Measurements from ENCODE around the gene GDF15. TPM values are rescaled to one million over a fixed set of nuclear protein-coding genes. Genes with fewer than 3 reads are reported as not detected.
"Not testable (repeated sequence)": the region's sequence is repeated elsewhere in the genome, so short reads cannot be mapped to it uniquely, and the experiment has no call there.

The GDF15 gene
- total RNA-seq, 4 donors from 2014 or later, result 0.49 to 5.1 (median 4.5) TPM; not detected in 1

DNA sequence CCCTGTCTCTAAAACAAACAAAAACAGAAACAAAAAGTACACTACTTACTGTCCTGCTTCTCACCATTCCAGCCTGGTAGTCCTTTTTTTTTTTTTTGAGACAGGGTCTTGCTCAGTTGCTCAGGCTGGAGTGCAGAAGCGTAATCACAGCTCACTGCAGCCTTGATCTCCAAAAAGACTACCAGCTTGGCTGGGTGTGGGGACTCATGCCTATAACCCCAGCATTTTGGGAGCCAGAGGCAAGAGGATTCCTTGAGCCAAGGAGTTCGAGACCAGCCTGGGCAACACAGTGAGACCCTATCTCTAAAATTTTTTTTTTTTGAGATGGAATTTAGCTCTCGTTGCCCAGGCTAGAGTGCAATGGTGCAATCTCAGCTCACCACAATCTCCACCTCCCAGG is 5.1 kb upstream of the GDF15 start:
- TF ChIP-seq POLR2A (IDR thresholded peaks at IDR 0.05) (no peak), CTCF (IDR thresholded peaks at IDR 0.05) (no peak)
- DNase-seq (ENCODE audit: low spot score in 2 of 2), result no peak
- 65 to 73% methylated on average over 3 of the region's 3 CpGs for WGBS, 2 donors
- intact Hi-C loops (cut with DNase I; ENCODE audit: low total_unique reads), result no loop called here
- no peak overlapping the region for H3K4me3 ChIP-seq (ENCODE audit: low read depth, poor library complexity, severe bottlenecking)

- intact Hi-C loops (cut with DNase I; ENCODE audit: low total_unique reads); H3K4me3 ChIP-seq (ENCODE audit: low read depth, poor library complexity, severe bottlenecking); DNase-seq (ENCODE audit: low spot score in 2 of 2): not testable (repeated sequence)
- 87 to 91% methylated on average over 11 of the region's 11 CpGs for WGBS, 2 donors
These were observed 2.3 kb upstream of the GDF15 start for GRCh38 chr19:18383622-18384021.

DNA sequence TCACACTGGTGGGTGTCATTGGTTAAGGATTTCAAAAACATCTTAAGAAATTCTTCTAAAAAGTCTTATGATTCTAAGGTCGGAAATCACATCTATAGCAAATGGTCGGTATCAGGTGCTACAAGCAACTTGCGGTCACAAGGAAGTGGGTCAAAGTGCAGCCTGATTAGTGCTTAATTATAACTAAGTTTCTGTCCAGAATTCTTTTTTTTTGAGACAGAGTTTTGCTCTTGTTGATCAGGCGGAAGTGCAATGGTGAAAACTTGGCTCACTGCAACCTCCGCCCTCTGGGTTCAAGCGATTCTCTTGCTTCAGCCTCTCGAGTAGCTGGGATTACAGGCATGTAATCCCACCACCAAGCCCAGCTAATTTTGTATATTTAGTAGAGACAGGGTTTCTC is 1.2 kb upstream of the GDF15 start:
- H3K4me3 ChIP-seq (ENCODE audit: low read depth, poor library complexity, severe bottlenecking), result no peak overlapping the region
- WGBS, 2 donors, result 77 to 83% methylated on average over 7 of the region's 7 CpGs
- TF ChIP-seq CTCF (IDR thresholded peaks at IDR 0.05), result no peak
- TF ChIP-seq POLR2A (IDR thresholded peaks at IDR 0.05), result no peak
- intact Hi-C loops (cut with DNase I; ENCODE audit: low total_unique reads), result no loop called here
- no peak for DNase-seq (ENCODE audit: low spot score in 2 of 2)

DNA sequence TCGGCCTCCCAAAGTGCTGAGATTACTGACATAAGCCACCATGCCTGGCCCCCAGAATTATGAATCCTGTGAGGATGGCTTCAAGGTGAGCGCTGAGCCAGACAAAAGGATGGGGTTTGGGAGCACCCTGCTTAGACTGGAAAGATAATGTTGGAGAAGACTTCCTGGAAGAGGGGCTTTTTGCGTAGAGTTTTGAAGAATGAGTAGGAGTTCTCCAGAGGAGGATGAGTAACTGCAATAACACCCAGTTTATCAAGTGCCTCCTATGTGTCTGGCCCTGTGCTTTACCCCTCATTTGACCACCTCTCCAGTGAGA is 641 bp upstream of the GDF15 start:
- DNase-seq (ENCODE audit: low spot score in 2 of 2), result no peak
- no peak for TF ChIP-seq CTCF (IDR thresholded peaks at IDR 0.05)
- TF ChIP-seq POLR2A (IDR thresholded peaks at IDR 0.05), result no peak
- 73 to 85% methylated on average over 3 of the region's 3 CpGs for WGBS, 2 donors
- intact Hi-C loops (cut with DNase I; ENCODE audit: low total_unique reads), result no loop called here
- no peak overlapping the region for H3K4me3 ChIP-seq (ENCODE audit: low read depth, poor library complexity, severe bottlenecking)

DNA sequence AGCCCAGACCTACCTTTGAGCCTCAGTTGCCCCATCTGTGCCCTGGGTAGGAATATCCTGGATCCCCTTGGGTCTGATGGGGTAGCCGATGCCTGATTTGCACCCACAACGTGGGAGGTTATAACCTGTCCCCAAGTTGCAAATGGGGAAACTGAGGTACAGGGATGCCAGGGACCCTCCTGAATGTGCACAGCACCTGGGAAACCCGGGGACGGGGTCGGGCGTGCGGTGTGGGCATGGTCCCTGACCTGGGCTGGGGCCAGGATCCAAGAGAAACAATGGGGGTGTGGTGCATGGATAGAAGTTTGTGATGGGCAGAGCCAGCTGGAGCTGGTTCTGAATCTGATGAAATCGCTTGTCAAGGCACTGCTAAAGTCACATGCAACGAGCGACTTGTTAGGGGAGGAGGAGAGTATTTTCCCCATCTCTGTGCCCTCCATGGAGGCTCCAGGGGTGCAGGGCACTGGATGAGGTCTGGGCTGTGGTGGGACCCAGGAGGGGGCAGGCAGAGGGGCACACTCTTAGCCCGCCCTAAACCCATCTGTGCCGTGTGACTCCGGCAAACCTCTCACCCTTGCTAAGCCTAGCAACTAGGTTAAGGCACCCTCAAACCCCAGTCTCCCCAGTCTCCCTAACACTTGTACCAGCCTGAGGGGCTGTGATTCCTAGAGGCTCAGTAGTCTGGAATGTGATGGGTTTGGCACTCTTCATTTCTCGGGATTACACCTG is 749 bp downstream of the GDF15 start:
- H3K4me3 ChIP-seq (ENCODE audit: low read depth, poor library complexity, severe bottlenecking), result no peak overlapping the region
- intact Hi-C loops (cut with DNase I; ENCODE audit: low total_unique reads), result no loop called here
- DNase-seq (ENCODE audit: low spot score in 2 of 2), result peak; percentile 62 to 88
- WGBS, 2 donors, result 48 to 50% methylated on average over 13 to 14 of the region's 14 CpGs
- no peak for TF ChIP-seq CTCF (IDR thresholded peaks at IDR 0.05)
- TF ChIP-seq POLR2A (IDR thresholded peaks at IDR 0.05), result no peak

- peak; percentile 63 to 96 for DNase-seq (ENCODE audit: low spot score in 2 of 2)
- intact Hi-C loops (cut with DNase I; ENCODE audit: low total_unique reads), result no loop called here
- TF ChIP-seq CTCF (IDR thresholded peaks at IDR 0.05), result peak in 2 of 3 donors; percentile 86 to 93
- TF ChIP-seq POLR2A (IDR thresholded peaks at IDR 0.05), result no peak
These were observed 2.4 kb downstream of the GDF15 start for GRCh38 chr19:18388100-18388959.

More at GRCh38 chr19:18388100-18388959, 2.4 kb downstream of the GDF15 start:
- 16 to 18% methylated on average over 34 to 37 of the region's 86 CpGs for WGBS, 2 donors
- no peak overlapping the region for H3K4me3 ChIP-seq (ENCODE audit: low read depth, poor library complexity, severe bottlenecking)

Measured in lower leg skin (tissue), 4 donors.